Stimulated activated CD8-positive, alpha-beta memory T cell treated with anti-CD3 and anti-CD28 coated beads, Interleukin-12 subunit alpha, Interleukin-12 subunit beta, amount 100 ng/mL, for 24 hours (primary cell): Measurements from ENCODE around the gene PYGO1.
"Not testable (repeated sequence)": the region's sequence is repeated elsewhere in the genome, so short reads cannot be mapped to it uniquely, and the experiment has no call there.

Experiments
- DNase-seq: peaks from one replicate; pipeline ENCODE4 v3.0.0-alpha.2; 2020; ENCODE audit errors: extremely low read depth

PYGO1 gene

GRCh38 chr15:55573224-55573623, 14.9 kb downstream of the PYGO1 start:
- DNase-seq, result no peak

- no peak for DNase-seq
Observed at GRCh38 chr15:55564347-55565145, 23.6 kb downstream of the PYGO1 start.

GRCh38 chr15:55562601-55563000, 25.5 kb downstream of the PYGO1 start:
- DNase-seq, result no peak

- no peak for DNase-seq
Observed at GRCh38 chr15:55555089-55555488, 33.1 kb downstream of the PYGO1 start.

GRCh38 chr15:55552926-55553325, 35.2 kb downstream of the PYGO1 start:
- no peak for DNase-seq

GRCh38 chr15:55552451-55552850, 35.7 kb downstream of the PYGO1 start:
- no peak for DNase-seq

GRCh38 chr15:55549305-55549704, 38.8 kb downstream of the PYGO1 start:
- no peak for DNase-seq

GRCh38 chr15:55546718-55547117, 41.4 kb downstream of the PYGO1 start:
- no peak for DNase-seq

GRCh38 chr15:55535436-55535835, 52.7 kb downstream of the PYGO1 start:
- DNase-seq, result no peak

GRCh38 chr15:55532944-55533343, 55.2 kb downstream of the PYGO1 start:
- no peak for DNase-seq

GRCh38 chr15:55530861-55531313, 57.3 kb downstream of the PYGO1 start:
- no peak for DNase-seq

- DNase-seq, result no peak
Observed at GRCh38 chr15:55528812-55529211, 59.3 kb downstream of the PYGO1 start.

GRCh38 chr15:55527150-55527549, 61.0 kb downstream of the PYGO1 start:
- DNase-seq, result no peak

- no peak for DNase-seq
Observed at GRCh38 chr15:55526559-55527036, 61.5 kb downstream of the PYGO1 start.

GRCh38 chr15:55522742-55523450, 65.2 kb downstream of the PYGO1 start:
- DNase-seq, result no peak

GRCh38 chr15:55518641-55519040, 69.5 kb downstream of the PYGO1 start:
- DNase-seq, result no peak

- DNase-seq, result no peak
Observed at GRCh38 chr15:55518009-55518408, 70.1 kb downstream of the PYGO1 start.

- no peak for DNase-seq
Observed at GRCh38 chr15:55515991-55516776, 72.0 kb downstream of the PYGO1 start.

GRCh38 chr15:55515491-55515890, 72.7 kb downstream of the PYGO1 start:
- DNase-seq, result no peak

GRCh38 chr15:55514414-55514850, 73.7 kb downstream of the PYGO1 start:
- DNase-seq, result no peak

- DNase-seq, result not testable (repeated sequence)
Observed at GRCh38 chr15:55513621-55514413, 74.3 kb downstream of the PYGO1 start.
